Heart left ventricle (tissue), 16 donors: ENCODE results near the gene URAD. TPM values are rescaled to one million over a fixed set of nuclear protein-coding genes. Genes with fewer than 3 reads are reported as not detected.
"Not testable (repeated sequence)": the region's sequence is repeated elsewhere in the genome, so short reads cannot be mapped to it uniquely, and the experiment has no call there.

Experiments
- ATAC-seq, 4 donors: fragments of 200-7000 bp; cut with Tn5 transposase; one replicate each; pipeline ENCODE4 v1.9.1; 2020 to 2022; ENCODE audit warnings: moderate library complexity in 4 of 4, mild to moderate bottlenecking in 3 of 4, moderate number of reproducible peaks in 1 of 4
- DNase-seq, 5 donors: peaks; one replicate each; pipeline ENCODE4 v3.0.0-alpha.2; 2020
- H3K27ac ChIP-seq, 12 donors: fragments of 200-600 bp; sonication (generic) in 4 of 12; one replicate each; pipeline versions ENCODE4 v1.5.0 to v1.8.0; 2016 to 2022; ENCODE audit warnings: mild to moderate bottlenecking in 2 of 12
- H3K27me3 ChIP-seq, 9 donors: fragments of 200-600 bp; sonication (generic) in 2 of 9; one replicate each; pipeline versions ENCODE4 v1.5.1 to v1.8.0; 2016 to 2022; ENCODE audit warnings: mild to moderate bottlenecking in 3 of 9
- H3K36me3 ChIP-seq, 9 donors: fragments of 200-600 bp; sonication (generic) in 2 of 9; one replicate each; pipeline versions ENCODE4 v1.5.0 to v1.8.0; 2018 to 2022; ENCODE audit warnings: mild to moderate bottlenecking in 2 of 9
- H3K4me1 ChIP-seq, 12 donors: fragments of 200-600 bp; sonication (generic) in 4 of 12; one replicate each; pipeline versions ENCODE4 v1.5.0 to v1.8.0; 2016 to 2022; ENCODE audit warnings: mild to moderate bottlenecking in 3 of 12
- H3K4me3 ChIP-seq, 12 donors: fragments of 200-600 bp; sonication (generic) in 4 of 12; one replicate each; pipeline versions ENCODE4 v1.5.0 to v1.8.0; 2017 to 2022; ENCODE audit warnings: mild to moderate bottlenecking in 9 of 12, moderate library complexity in 4 of 12
- H3K9me3 ChIP-seq, 12 donors: fragments of 200-600 bp; sonication (generic) in 4 of 12; one replicate each; pipeline versions ENCODE4 v1.5.0 to v1.8.0; 2016 to 2022; ENCODE audit warnings: mild to moderate bottlenecking in 1 of 12
- POLR2A ChIP-seq, 2 donors: fragments of 450-650 bp; IDR thresholded peaks; one replicate each; pipeline ENCODE4 v1.6.1; 2017; ENCODE audit warnings: antibody characterized with exemption in 2 of 2, mild to moderate bottlenecking in 2 of 2, moderate library complexity in 2 of 2
- WGBS, 4 donors: extraction: QIAGEN DNeasy Blood & Tissue Kit in 2 of 4; methylation state at CpG; one replicate each; pipeline versions ENCODE4 v1.1.5 to v1.1.7; 2013 to 2018; 5-methylcytosine and 5-hydroxymethylcytosine counted together
- intact Hi-C, 10 donors: fragments of 100-400 bp; cut with DNase I; formaldehyde crosslinking; loops; one replicate each; pipeline versions ENCODE4 v1.11.1 to v1.14.2; 2022
- polyA plus RNA-seq, 2 donors: library from polyadenylated mRNA; stranded (reverse); fragments of 200-250 nt; gene quantifications; one replicate each; pipeline ENCODE4 v1.2.3, GENCODE V29; 2013
- total RNA-seq, 9 donors: library from RNA; depleted of rRNA in 2 of 9; stranded (reverse); fragments of >200 nt in 2 of 9; fragmentation: NEBNext Ultra II Directional in 3 of 9; extraction: Animal tissue kit (Norgen Biotek cat#: 25700) in 3 of 9; gene quantifications; one replicate each; pipeline versions ENCODE4 v1.1.0 to v1.2.4, GENCODE V29; 2016 to 2023
- TF ChIP-seq, protein P1 (sequence below), 12 donors: fragments of 200-600 bp; sonication (generic) in 4 of 12; IDR thresholded peaks; one replicate each; pipeline versions ENCODE4 v1.5.0 to v1.8.0; 2018 to 2022; ENCODE audit warnings: antibody characterized with exemption in 12 of 12, mild to moderate bottlenecking in 5 of 12
- donor health status: ischemic (EF 13 %, LVEDD 7.1; RV severe dilation, severe dysfunction).
- donor health status: healthy with polysubstance abuse.
- donor health status: DM: no; HTN: yes; CAD: no.
- donor health status: DM: no; HTN: no; CAD: no.
- donor health status: ischemic (EF 25% LVEDD 6.9; RV normal size, moderate dysfunction).
- donor health status: ischemic (EF 25% LVEDD 5.7; RV mildly dilated, moderate dysfunction).
- donor health status: healthy.
- donor health status: DM: yes; HTN: yes; CAD: no.
- donor health status: ischemic (EF 35%, LVEDD 5.7; RV mildly dilated, moderate dysfunction).
- donor health status: nonischemic (EF 11% LVEDD 7.7; RV severe dilation, severe dysfunction).
- donor health status: DM: yes; HTN: yes; CAD: no.
- donor health status: PGD.
- donor health status: ischemic (EF 29% LVEDD 5.4; RV normal size, mild dysfunction).
- donor health status: nonischemic (EF 23%, LVEDD 6.1; RV moderate dilation, normal function).

The URAD gene
- total and polyA plus RNA-seq, 11 donors: not detected

DNA sequence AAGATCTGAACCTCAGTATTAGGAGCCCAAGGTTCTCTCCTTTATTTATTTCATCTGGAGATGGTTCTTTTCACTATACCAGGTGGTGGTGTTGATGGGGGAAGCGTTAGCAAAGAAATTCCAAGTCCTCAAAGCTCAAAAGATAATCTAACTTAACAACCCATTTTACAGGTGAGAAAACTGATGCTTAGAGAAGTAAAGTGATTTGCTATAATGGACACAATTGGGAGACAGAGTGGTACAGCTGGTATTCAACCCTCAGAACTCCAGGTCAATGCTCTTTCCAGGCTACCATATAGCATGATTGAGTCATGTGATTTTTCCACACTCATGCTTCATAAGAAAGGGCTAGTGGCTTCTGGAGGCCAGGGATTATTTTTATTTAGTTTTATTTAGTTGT is 25.0 kb upstream of the URAD start:
- no peak for ATAC-seq
- H3K4me1 ChIP-seq: no peaks in the 10 kb centered on the region
- H3K9me3 ChIP-seq: no peaks in the 10 kb centered on the region
- no peak for TF ChIP-seq POLR2A (IDR thresholded peaks at IDR 0.05)
- TF ChIP-seq, protein P1, sequence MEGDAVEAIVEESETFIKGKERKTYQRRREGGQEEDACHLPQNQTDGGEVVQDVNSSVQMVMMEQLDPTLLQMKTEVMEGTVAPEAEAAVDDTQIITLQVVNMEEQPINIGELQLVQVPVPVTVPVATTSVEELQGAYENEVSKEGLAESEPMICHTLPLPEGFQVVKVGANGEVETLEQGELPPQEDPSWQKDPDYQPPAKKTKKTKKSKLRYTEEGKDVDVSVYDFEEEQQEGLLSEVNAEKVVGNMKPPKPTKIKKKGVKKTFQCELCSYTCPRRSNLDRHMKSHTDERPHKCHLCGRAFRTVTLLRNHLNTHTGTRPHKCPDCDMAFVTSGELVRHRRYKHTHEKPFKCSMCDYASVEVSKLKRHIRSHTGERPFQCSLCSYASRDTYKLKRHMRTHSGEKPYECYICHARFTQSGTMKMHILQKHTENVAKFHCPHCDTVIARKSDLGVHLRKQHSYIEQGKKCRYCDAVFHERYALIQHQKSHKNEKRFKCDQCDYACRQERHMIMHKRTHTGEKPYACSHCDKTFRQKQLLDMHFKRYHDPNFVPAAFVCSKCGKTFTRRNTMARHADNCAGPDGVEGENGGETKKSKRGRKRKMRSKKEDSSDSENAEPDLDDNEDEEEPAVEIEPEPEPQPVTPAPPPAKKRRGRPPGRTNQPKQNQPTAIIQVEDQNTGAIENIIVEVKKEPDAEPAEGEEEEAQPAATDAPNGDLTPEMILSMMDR (IDR thresholded peaks at IDR 0.05): no peak
- H3K27ac ChIP-seq: no peak overlapping the region
- H3K36me3 ChIP-seq: no peaks in the 10 kb centered on the region
- no peak overlapping the region for H3K4me3 ChIP-seq
- H3K27me3 ChIP-seq: peaks cover 0 to 35% (median 0%) of the 10 kb centered on the region in 9 donors
- WGBS, 4 donors: 66 to 83% (median 72%) methylated on average over 1 of the region's 1 CpG
- intact Hi-C loops: no loop called here
- no peak for DNase-seq

DNA sequence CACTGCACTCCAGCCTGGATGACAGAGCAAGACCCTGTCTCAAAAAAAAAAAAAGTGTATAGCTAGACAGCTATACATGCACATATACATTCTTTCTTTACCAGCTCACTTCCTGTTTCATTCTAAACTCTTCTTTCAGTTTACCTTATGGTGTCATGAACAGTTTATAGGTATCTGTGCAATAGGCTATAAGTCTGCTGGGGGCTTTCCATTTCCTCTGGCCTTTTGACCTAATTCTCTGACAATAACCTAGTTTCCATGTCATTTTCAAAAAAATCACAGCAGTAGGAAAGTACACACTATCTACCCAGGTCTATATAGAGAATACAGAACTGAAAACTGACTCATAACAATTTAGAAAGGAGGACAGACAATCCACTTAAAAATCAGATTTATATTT is 24.4 kb upstream of the URAD start:
- Histone ChIP-seq H3K4me3 (no peak overlapping the region), H3K27ac (no peak overlapping the region), H3K27me3 (peaks cover 0 to 38% (median 0%) of the 10 kb centered on the region in 9 donors), H3K36me3 (no peaks in the 10 kb centered on the region), H3K9me3 (no peaks in the 10 kb centered on the region), H3K4me1 (no peaks in the 10 kb centered on the region)
- no peak for TF ChIP-seq POLR2A (IDR thresholded peaks at IDR 0.05)
- TF ChIP-seq, protein P1 (IDR thresholded peaks at IDR 0.05): no peak
- intact Hi-C loops: no loop called here
- ATAC-seq: no peak
- no peak for DNase-seq

DNA sequence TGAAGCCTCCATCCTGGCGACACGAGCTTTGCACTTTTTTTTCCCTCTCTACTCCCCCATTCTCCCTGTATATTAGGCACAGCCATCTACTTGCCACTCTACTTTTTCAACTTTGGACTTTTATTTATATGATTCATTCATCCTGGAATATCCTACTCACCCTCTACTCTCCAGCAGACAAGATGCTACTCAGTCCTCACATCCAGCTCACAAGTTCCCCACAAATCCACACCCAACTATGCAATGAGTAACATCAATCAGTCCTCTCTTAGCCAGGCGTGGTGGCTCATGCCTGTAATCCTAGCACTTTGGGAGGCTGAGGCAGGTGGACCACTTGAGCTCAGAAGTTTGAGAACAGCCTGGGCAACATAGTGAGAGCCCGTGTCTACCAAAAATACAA is 23.9 kb upstream of the URAD start:
- TF ChIP-seq, protein P1 (IDR thresholded peaks at IDR 0.05): no peak
- no peak for TF ChIP-seq POLR2A (IDR thresholded peaks at IDR 0.05)
- 86 to 91% (median 88%) methylated on average over 4 of the region's 4 CpGs for WGBS, 4 donors
- ATAC-seq: no peak
- H3K4me3 ChIP-seq: no peak overlapping the region
- peaks cover 0 to 40% (median 0%) of the 10 kb centered on the region in 9 donors for H3K27me3 ChIP-seq
- H3K36me3 ChIP-seq: no peaks in the 10 kb centered on the region
- no peak for DNase-seq
- H3K27ac ChIP-seq: no peak overlapping the region
- no peaks in the 10 kb centered on the region for H3K9me3 ChIP-seq
- H3K4me1 ChIP-seq: no peaks in the 10 kb centered on the region
- intact Hi-C loops: no loop called here

DNA sequence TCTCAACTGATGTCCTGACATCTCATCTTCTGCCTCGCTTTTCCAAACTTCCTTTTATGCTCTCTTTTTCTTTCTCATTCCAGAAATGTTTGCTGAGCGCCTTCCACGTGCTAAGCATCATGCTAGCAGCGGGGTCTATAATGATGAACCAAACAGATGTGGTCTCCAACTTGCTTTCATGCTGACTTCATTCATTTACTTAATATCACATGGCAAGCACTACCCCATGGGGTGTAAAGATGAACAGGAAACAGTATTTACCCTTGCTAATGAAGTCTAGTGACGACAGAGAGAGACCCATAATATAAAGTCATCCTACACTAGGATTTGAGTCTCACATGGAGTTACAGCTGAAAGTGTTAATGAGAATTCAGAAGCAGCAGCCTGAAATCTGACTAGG is 21.6 kb upstream of the URAD start:
- no peak overlapping the region for H3K27ac ChIP-seq
- peaks cover 0 to 40% (median 0%) of the 10 kb centered on the region in 9 donors for H3K27me3 ChIP-seq
- intact Hi-C loops: no loop called here
- TF ChIP-seq, protein P1 (IDR thresholded peaks at IDR 0.05): no peak
- TF ChIP-seq POLR2A (IDR thresholded peaks at IDR 0.05): no peak
- H3K36me3 ChIP-seq: no peaks in the 10 kb centered on the region
- no peaks in the 10 kb centered on the region for H3K9me3 ChIP-seq
- H3K4me3 ChIP-seq: no peak overlapping the region
- H3K4me1 ChIP-seq: no peaks in the 10 kb centered on the region
- DNase-seq: no peak
- WGBS, 4 donors: 73 to 75% (median 74%) methylated on average over 5 of the region's 5 CpGs
- ATAC-seq: no peak

DNA sequence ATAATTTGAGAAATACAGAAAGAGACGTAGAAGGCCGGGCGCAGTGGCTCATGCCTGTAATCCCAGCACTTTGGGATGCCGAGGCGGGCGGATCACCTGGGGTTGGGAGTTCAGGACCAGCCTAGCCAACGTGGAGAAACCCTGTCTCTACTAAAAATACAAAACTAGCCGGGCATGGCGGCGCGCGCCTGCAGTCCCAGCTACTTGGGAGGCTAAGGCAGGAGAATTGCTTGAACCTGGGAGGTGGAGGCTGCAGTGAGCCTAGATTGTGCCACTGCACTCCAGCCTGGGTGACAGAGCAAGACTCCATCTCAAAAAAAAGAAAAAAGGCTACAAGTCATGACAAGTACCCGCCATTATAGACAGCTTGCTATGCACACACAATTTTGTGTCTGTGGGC is 16.5 kb upstream of the URAD start:
- intact Hi-C loops, H3K9me3 ChIP-seq, H3K4me1 ChIP-seq, H3K27ac ChIP-seq, ATAC-seq, H3K36me3 ChIP-seq, DNase-seq, H3K4me3 ChIP-seq: not testable (repeated sequence)
- H3K27me3 ChIP-seq: peaks cover 0 to 18% (median 0%) of the 10 kb centered on the region in 9 donors
- WGBS, 4 donors: 92 to 96% (median 93%) methylated on average over 13 of the region's 13 CpGs
